Tibial nerve (tissue), 4 donors: ENCODE measurements around the gene SLC19A3.

ENCODE experiments used
- CTCF ChIP-seq, 5 experiments: fragments of 200-600 bp in 3 of 5; fragments of 450-650 bp in 2 of 5; sonication (generic) in 3 of 5; IDR thresholded peaks; one replicate each; pipeline ENCODE4 v1.5.1; 2016 to 2019; ENCODE audit warnings: antibody characterized with exemption in 5 of 5, mild to moderate bottlenecking in 3 of 5, moderate library complexity in 2 of 5
- EP300 ChIP-seq, 2 donors: sonication (generic); formaldehyde crosslinking; IDR thresholded peaks; one replicate each; pipeline ENCODE4 v1.6.1; 2017; ENCODE audit warnings: antibody characterized with exemption in 2 of 2, mild to moderate bottlenecking in 1 of 2
- POLR2A ChIP-seq, 2 donors: fragments of 450-650 bp; IDR thresholded peaks; one replicate each; pipeline ENCODE4 v1.6.1; 2017; ENCODE audit warnings: antibody characterized with exemption in 2 of 2, mild to moderate bottlenecking in 2 of 2, moderate library complexity in 2 of 2

- no peak for TF ChIP-seq CTCF (IDR thresholded peaks at IDR 0.05)
- no peak for TF ChIP-seq POLR2A (IDR thresholded peaks at IDR 0.05)
- peak in 1 of 2 donors; percentile 25 for TF ChIP-seq EP300 (IDR thresholded peaks at IDR 0.05)
Measured at GRCh38 chr2:227674485-227674884, 43.3 kb downstream of the SLC19A3 start.
